Breast epithelium (tissue), 3 donors: Measurements from ENCODE around the gene ATF5.

Source experiments
- POLR2A ChIP-seq: fragments of 450-650 bp; IDR thresholded peaks from one replicate; pipeline ENCODE4 v1.6.1; 2016; ENCODE audit warnings: antibody characterized with exemption, mild to moderate bottlenecking, moderate library complexity
- TF ChIP-seq, protein P1 (sequence below), 3 donors: fragments of 450-650 bp; IDR thresholded peaks; one replicate each; pipeline ENCODE4 v1.5.1; 2016 to 2017; ENCODE audit warnings: antibody characterized with exemption in 3 of 3, mild to moderate bottlenecking in 3 of 3, moderate library complexity in 3 of 3

DNA sequence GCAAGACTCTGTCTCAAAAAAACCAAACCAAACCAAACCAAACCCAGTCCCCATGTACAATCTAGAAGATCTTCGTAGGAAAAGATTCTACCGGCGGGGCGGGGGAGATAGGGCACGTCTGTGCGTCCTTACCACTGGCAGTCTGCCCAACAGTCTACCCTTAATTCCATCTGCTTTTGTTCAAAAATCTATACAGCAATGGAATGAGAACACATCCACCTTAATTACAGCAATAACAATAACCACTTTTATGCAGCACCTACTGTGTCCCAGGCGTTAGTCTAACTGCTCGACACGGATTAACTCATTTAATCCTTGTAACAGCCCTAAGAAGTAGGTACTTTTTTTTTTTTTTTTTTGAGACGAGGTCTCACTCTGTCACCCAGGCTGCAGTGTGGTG, 2.5 kb upstream of the ATF5 start:
- TF ChIP-seq POLR2A = no peak
- TF ChIP-seq, protein P1, sequence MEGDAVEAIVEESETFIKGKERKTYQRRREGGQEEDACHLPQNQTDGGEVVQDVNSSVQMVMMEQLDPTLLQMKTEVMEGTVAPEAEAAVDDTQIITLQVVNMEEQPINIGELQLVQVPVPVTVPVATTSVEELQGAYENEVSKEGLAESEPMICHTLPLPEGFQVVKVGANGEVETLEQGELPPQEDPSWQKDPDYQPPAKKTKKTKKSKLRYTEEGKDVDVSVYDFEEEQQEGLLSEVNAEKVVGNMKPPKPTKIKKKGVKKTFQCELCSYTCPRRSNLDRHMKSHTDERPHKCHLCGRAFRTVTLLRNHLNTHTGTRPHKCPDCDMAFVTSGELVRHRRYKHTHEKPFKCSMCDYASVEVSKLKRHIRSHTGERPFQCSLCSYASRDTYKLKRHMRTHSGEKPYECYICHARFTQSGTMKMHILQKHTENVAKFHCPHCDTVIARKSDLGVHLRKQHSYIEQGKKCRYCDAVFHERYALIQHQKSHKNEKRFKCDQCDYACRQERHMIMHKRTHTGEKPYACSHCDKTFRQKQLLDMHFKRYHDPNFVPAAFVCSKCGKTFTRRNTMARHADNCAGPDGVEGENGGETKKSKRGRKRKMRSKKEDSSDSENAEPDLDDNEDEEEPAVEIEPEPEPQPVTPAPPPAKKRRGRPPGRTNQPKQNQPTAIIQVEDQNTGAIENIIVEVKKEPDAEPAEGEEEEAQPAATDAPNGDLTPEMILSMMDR (IDR thresholded peaks at IDR 0.05) = no peak
